ENCODE results near the gene PRKCQ. TPM values are rescaled to one million over a fixed set of nuclear protein-coding genes. Genes with fewer than 3 reads are reported as not detected.

The PRKCQ gene
- total and polyA plus RNA-seq, 2 of the 8 experiments (the other 6 are each of a cell fraction or from before 2014, with no cell fraction given), result 9.1 to 22.6 TPM

- no peak overlapping the region for H3K9ac ChIP-seq (replicated peaks in 1 of 4; ENCODE audit: extremely low read depth in 1 of 4, low read depth in 3 of 4, low read length in 3 of 4)
- H2BK12ac ChIP-seq (ENCODE audit: low read depth, low read length), result no peak overlapping the region
- H3K27ac ChIP-seq (ENCODE audit: low read depth, low read length), result no peak overlapping the region
- peaks cover 0 to 6% (median 2%) of the 10 kb centered on the region in 4 experiments; a peak in 3 of 7 replicates for H3K4me1 ChIP-seq (replicated peaks in 1 of 4; ENCODE audit: control insufficient read depth in 3 of 4, insufficient read depth in 4 of 4, low read length in 3 of 4)
- H2BK5ac ChIP-seq (ENCODE audit: low read depth, low read length), result no peak overlapping the region
- H2AK5ac ChIP-seq (ENCODE audit: low read depth, low read length), result no peak overlapping the region
- no peak overlapping the region for H3K56ac ChIP-seq (replicated peaks; ENCODE audit: insufficient read length, low read depth, low read length)
- no peaks in the 10 kb centered on the region; a peak in 1 of 7 replicates for H3K27me3 ChIP-seq (replicated peaks in 1 of 4; ENCODE audit: control insufficient read depth in 3 of 4, extremely low read depth in 1 of 4, insufficient read depth in 3 of 4, low read length in 3 of 4)
- H4K8ac ChIP-seq (ENCODE audit: extremely low read depth, insufficient read depth, low read length), result no peak overlapping the region
- no peak overlapping the region for H3K4ac ChIP-seq (replicated peaks; ENCODE audit: insufficient read length, low read depth, low read length)
- no peaks in the 10 kb centered on the region; a peak in 1 of 8 replicates for H3K36me3 ChIP-seq (ENCODE audit: control insufficient read depth in 2 of 4, insufficient read depth in 4 of 4, low read length in 3 of 4)
- H4K20me1 ChIP-seq (replicated peaks in 1 of 2; ENCODE audit: control insufficient read depth in 1 of 2, insufficient read depth in 2 of 2, low read length in 2 of 2), result no peaks in the 10 kb centered on the region
- H4K91ac ChIP-seq (replicated peaks; ENCODE audit: insufficient read length, low read length), result no peak overlapping the region
- no peak overlapping the region for H2BK15ac ChIP-seq (ENCODE audit: low read length)
- 93% methylated on average over 2 of the region's 2 CpGs; no CpG with 5 or more reads in 1 of the 2 experiments for WGBS, 2 experiments (ENCODE audit: extremely low coverage in 1 of 2, insufficient coverage in 1 of 2, insufficient read length in 1 of 2, insufficient replicate concordance in 2 of 2, low coverage in 1 of 2, low lambda C conversion rate in 2 of 2, missing lambda C conversion rate in 1 of 2)
- ChIA-PET POLR2A (ENCODE audit: partially characterized antibody) (no interaction called here), CTCF (ENCODE audit: partially characterized antibody) (interaction anchor here (1.4 kb wide), 1 partner anchor 40 kb away, joined by 4 read pairs; no protein-coding TSS in a partner anchor)
- FAIRE-seq (no peak), DNase-seq (ENCODE audit: low read depth in 1 of 2, low spot score in 2 of 2) (no peak)
- no peaks in the 10 kb centered on the region for H3K23me2 ChIP-seq (ENCODE audit: low read depth, low read length)
- no peaks in the 10 kb centered on the region for H3K79me1 ChIP-seq (ENCODE audit: low read depth, low read length)
- H3K9me3 ChIP-seq (ENCODE audit: insufficient read depth in 2 of 2, low read depth in 1 of 2, low read length in 1 of 2), result peaks cover 5 to 6% of the 10 kb centered on the region in 2 experiments; a peak in 2 of 4 replicates
- no peak for TF ChIP-seq POLR2AphosphoS5 (IDR thresholded peaks at IDR 0.05; ENCODE audit: low read depth, low read length)
- H3K79me2 ChIP-seq (ENCODE audit: control insufficient read depth in 1 of 2, insufficient read depth in 2 of 2, low read length in 2 of 2), result no peaks in the 10 kb centered on the region
- no peak overlapping the region for H3K23ac ChIP-seq (ENCODE audit: insufficient read length)
- no peak overlapping the region for H2BK20ac ChIP-seq (ENCODE audit: low read length)
- no peak overlapping the region for H3K4me3 ChIP-seq (ENCODE audit: extremely low read depth in 1 of 4, insufficient read depth in 2 of 4, low read depth in 3 of 4, low read length in 4 of 4)
- H3K4me2 ChIP-seq (ENCODE audit: insufficient read depth in 1 of 2, low read depth in 2 of 2, low read length in 2 of 2), result no peak overlapping the region
- no peak overlapping the region for H4K5ac ChIP-seq (ENCODE audit: insufficient read length, low read depth, low read length)
- H3K18ac ChIP-seq (ENCODE audit: extremely low read depth, low read length), result no peak overlapping the region
- no peak overlapping the region for H2AFZ ChIP-seq (ENCODE audit: low read length)
- H2BK120ac ChIP-seq (replicated peaks; ENCODE audit: low read depth, low read length), result no peak overlapping the region
- H3K14ac ChIP-seq (ENCODE audit: insufficient read length), result no peak overlapping the region
These were observed 27.7 kb upstream of the PRKCQ start for GRCh38 chr10:6607778-6608177.
